ENCODE results near the gene IRF9.

Gene IRF9

DNA sequence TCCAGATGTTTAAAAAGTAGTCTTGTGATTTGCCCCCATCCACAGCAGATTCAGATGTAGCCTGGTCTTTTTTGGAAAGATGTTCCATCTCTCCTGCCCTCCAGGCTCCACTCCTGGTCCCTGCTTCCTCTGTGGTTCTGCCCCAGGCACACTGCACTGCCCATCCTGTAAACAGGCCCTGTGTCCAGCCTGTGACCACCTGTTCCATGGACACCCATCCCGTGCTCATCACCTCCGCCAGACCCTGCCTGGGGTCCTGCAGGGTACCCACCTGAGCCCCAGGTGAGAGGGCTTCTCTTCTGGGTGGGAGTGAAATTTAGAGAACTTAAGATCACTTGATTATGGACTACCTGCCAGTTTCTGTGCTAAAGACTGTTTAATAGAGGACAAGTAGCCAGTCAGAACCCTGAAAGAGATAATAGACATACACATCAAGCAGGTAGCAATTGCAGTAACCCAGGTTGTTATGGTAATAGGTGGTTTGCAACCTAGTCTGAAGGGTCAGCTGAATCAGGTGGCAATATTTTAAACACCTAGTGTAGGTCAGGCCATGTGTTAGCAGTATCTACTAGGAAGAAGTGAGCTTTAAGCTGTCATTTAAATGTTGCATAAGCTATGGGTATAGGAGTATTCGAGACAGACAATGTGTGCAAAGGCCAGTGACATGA, 11.6 kb upstream of the IRF9 start:
- no peak for DNase-seq

DNA sequence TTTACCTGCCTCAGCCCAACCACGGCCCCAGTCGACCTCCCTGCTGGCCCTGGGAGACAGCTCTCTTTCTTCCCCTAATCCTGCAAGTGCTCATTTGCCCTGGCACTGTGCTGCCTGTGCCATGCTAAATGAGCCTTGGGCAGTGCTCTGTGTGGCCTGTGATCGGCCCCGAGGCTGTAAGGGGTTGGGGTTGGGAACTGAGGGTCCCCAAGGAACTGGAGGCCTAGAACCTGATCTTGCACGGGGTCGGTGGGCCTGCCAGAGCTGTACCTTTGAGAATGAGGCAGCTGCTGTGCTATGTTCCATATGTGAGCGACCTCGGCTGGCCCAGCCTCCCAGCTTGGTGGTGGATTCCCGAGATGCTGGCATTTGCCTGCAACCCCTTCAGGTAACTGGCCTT, 11.0 kb upstream of the IRF9 start:
- DNase-seq = no peak

DNA sequence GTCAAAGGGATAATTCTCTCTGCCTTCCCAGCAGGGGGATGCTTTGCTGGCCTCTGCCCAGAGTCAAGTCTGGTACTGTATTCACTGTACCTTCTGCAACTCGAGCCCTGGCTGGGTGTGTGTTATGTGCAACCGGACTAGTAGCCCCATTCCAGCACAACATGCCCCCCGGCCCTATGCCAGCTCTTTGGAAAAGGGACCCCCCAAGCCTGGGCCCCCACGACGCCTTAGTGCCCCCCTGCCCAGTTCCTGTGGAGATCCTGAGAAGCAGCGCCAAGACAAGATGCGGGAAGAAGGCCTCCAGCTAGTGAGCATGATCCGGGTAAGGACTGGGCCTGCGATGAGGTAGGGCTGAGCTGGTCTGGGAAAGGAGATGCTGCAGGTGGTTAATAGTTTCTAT, 10.5 kb upstream of the IRF9 start:
- DNase-seq = no peak

DNA sequence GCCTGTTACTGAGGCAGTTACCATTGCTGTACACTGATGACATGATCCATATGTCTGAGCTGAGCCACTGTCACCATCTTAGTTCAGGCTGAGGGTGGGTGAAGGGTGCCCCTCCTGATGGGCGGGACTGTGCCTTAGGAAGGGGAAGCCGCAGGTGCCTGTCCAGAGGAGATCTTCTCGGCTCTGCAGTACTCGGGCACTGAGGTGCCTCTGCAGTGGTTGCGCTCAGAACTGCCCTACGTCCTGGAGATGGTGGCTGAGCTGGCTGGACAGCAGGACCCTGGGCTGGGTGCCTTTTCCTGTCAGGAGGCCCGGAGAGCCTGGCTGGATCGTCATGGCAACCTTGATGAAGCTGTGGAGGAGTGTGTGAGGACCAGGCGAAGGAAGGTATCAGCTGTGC, 10.1 kb upstream of the IRF9 start:
- DNase-seq = no peak

DNA sequence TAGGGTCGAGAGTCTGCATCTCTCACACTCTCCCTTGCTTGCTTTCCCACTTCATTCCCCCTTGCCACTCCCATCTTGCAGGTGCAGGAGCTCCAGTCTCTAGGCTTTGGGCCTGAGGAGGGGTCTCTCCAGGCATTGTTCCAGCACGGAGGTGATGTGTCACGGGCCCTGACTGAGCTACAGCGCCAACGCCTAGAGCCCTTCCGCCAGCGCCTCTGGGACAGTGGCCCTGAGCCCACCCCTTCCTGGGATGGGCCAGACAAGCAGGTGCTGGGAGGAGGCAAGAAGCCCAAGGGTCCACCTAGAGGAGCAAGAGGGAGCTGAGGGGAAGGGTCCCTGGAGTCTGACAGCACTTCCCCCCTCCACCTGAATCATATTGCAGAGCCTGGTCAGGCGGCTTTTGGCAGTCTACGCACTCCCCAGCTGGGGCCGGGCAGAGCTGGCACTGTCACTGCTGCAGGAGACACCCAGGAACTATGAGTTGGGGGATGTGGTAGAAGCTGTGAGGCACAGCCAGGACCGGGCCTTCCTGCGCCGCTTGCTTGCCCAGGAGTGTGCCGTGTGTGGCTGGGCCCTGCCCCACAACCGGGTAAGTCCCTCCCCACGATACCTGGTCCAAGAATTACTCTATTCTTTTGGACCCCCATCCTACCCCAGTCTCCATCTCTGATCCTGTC, 9.5 kb upstream of the IRF9 start:
- no peak for DNase-seq

DNA sequence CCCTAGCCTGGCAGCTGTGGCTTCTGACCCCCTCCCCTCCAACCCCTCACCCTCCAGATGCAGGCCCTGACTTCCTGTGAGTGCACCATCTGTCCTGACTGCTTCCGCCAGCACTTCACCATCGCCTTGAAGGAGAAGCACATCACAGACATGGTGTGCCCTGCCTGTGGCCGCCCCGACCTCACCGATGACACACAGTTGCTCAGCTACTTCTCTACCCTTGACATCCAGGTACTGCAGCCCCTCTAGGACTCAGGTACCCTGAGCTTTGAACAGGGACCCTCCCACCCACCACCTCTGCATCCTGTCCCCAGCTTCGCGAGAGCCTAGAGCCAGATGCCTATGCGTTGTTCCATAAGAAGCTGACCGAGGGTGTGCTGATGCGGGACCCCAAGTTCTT, 6.0 kb upstream of the IRF9 start:
- no peak for DNase-seq

DNA sequence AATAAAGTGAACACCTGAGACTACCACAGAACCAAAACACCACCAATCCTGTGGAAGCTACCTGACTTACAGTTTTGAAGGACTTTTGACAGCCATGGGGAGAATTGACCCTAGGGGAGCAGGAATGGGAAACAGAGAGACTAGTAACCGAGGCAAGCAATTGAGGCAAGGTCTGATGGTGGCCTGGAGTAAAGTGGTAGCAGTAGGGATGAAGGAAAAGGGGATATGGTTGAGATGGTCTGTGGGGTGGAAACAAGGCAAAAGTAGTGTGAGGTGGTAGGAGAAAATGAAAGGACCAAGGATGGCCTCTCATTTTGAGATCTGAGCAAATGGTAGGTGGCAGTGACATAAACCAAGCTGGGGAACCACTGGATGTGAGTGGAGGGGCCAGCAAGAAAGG, 4.2 kb upstream of the IRF9 start:
- no peak for DNase-seq

DNA sequence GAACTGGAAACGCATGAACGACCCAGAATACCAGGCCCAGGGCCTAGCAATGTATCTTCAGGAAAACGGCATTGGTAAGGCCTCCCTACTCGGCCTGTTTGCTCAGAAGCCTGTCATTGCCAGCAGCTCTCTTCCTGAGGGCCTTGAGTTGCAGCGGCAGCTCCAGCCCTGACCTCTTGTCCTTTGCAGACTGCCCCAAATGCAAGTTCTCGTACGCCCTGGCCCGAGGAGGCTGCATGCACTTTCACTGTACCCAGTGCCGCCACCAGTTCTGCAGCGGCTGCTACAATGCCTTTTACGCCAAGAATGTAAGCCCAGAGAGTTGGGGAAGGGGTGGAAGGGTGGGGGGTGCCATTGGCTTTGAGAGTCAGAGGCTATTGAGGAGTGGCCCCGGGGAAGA, 3.7 kb upstream of the IRF9 start:
- no peak for DNase-seq

DNA sequence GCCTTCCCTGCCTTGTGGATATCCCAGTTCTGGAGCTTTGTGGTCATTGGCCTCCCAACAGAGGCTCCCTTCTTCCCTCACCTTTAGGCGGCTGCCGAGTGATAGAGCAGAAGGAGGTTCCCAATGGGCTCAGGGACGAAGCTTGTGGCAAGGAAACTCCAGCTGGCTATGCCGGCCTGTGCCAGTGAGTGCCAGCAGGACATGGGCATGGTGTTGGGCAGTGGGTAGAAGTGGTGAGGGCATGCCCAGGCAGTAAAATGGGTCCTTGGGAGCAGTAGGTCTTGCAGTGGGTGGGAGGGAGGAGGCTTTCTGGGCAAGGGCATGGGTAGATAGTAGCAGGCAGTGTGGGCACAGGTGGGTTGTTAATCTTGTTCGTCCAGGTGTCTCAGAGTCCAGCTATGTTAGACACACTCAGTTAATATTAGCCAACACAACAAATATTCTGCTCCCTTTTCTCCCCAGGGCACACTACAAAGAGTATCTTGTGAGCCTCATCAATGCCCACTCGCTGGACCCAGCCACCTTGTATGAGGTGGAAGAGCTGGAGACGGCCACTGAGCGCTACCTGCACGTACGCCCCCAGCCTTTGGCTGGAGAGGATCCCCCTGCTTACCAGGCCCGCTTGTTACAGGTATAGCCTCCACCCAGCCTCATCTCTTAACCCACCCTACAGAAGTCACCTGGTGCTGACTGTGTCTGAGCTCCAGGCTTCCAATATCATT, 1.1 kb upstream of the IRF9 start:
- no peak for DNase-seq

DNA sequence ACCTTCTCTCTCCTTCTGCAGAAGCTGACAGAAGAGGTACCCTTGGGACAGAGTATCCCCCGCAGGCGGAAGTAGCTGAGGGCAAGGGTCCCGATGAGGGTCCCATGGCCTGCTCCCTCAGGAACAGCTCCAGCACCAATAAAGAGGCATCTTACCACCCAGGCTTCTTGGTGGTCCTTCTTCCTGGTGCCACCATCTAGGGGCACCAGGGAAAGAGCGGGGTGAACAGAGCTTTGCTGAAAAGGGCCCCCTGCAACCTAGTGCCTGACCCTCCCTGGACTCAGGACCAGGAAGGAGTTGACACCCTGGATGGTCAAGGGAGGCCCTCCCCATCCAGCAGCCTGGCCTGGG, 591 bp upstream of the IRF9 start:
- no peak for DNase-seq

DNA sequence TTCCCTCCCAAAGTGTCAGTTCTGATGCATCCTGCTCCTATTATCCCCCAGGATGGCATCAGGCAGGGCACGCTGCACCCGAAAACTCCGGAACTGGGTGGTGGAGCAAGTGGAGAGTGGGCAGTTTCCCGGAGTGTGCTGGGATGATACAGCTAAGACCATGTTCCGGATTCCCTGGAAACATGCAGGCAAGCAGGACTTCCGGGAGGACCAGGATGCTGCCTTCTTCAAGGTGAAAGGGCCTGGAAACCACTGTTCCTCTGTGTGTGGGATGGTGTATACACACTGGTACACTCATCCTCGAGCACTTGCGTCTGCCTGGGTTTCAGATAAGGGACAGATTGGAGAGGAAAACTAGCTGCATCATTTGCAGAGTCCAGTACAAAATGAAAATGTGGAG, 1.0 kb downstream of the IRF9 start:
- no peak for DNase-seq

DNA sequence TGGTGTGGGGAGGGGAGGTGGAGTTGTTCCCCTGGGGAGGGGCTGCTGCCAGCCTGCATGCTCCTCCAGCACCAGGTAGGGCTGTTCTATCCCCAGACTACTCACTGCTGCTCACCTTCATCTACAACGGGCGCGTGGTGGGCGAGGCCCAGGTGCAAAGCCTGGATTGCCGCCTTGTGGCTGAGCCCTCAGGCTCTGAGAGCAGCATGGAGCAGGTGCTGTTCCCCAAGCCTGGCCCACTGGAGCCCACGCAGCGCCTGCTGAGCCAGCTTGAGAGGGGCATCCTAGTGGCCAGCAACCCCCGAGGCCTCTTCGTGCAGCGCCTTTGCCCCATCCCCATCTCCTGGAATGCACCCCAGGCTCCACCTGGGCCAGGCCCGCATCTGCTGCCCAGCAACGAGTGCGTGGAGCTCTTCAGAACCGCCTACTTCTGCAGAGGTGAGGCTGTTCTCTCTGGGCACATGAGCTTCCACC, 3.5 kb downstream of the IRF9 start:
- DNase-seq = no peak

DNA sequence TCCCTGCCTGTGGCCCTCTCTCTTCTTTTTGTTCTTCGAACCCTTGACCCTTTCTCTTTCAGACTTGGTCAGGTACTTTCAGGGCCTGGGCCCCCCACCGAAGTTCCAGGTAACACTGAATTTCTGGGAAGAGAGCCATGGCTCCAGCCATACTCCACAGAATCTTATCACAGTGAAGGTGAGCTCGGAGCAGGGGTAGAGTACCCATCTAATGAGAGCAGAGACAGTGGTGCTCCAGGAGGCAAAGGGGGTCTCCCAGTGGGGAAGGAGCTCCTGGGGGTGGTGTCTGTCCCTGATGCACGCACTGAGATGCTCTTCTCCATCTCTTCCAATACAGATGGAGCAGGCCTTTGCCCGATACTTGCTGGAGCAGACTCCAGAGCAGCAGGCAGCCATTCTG, 4.7 kb downstream of the IRF9 start:
- DNase-seq = no peak

DNA sequence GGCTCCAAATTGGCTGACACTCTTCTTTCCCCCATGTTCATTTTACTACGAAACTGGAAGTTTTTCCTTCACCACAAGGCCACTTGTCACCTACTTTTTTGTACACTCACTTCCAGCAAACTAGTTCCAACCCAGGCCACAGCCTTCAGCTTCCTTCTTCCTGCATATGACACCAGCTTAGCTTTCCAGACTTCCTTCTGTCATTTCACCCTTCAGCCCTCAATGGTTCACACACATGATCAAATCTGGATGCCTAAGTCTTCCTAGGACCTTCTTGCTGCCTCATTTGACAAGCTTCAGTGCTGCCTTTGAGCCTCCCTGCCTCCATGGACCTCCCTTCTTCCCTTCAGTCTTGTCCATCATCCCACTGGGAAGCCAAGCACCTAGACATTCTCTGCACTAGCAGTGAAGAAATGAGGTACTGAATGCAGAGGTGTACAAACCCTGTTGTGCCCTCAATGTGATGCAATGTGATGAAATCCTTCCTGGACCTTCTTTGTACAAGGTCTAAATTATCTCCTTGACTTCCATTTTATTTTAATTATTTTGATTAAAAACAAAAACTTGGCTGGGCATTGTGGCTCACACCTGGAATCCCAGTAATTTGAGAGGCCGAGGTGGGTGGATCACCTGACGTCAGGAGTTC, 6.5 kb downstream of the IRF9 start:
- no peak for DNase-seq

DNA sequence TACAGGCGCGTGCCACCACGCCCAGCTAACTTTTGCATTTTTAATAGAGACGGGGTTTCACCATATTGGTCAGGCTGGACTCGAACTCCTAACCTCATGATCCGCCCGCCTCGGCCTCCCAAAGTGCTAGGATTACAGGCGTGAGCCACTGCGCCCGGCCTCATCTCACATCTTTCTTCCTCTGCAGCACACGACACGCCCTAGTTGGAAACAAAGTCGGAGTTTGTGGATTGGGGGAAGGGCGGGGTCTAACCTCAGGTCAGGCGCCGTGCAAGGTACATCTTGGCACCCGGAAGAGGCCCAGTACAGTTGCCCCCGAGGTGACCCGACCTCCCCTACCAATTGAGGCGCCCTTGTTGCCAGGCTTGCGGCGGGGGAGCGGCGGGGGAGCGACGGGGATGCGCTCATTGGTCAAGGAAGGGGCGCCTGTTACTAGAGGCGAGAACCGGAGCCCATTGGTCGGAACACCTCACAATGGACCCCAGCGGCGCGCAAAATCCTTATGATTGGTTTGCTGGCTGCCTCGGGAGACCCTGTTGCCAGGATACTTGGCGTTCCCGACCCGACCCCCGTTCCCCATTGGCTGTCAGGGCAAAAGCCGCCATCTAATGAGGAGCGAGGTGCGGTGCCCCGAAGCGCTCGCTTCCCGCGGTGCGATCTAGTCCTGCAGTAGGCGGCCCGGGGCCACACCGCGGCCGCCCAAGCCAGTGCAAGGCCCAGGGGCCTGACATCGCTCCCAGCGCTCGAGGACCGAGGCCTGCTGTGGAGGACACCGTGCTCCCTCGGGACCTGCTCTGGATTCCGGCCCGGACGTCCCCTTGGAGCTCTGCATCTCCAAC, 10.6 kb downstream of the IRF9 start, which contains the start of gene REC8:
Gene REC8 (plus strand): TSS at position 659 of the 839 bp plus-strand sequence. CDS start 473 bp downstream, outside the sequence.
- peak; percentile 100 for DNase-seq

DNA sequence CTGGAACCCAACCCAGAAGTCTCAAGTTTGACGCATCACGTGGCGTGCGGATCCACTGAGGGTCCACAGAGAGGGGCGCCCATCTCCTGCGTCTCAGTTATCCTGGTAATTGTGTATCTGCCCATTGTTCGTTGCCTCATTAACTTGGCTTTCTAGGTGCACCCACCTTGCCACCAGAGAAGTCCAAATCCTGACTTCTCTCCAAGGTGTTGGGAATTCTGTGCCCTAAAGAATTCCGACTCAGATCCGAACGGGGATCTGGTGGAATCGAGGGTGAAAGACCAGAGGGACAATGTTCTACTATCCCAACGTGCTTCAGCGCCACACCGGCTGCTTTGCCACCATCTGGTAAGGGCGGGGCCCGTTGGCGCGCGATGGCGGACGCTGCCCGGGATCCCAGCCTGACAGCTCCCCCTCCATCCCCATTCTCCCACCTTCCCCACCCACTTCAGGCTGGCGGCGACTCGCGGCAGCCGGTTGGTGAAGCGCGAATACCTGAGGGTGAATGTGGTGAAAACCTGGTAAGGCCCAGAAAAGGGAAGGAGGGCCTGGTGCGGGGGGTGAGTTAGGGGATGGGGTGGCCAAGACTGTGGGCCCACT, 11.3 kb downstream of the IRF9 start:
- DNase-seq = peak; percentile 76

DNA sequence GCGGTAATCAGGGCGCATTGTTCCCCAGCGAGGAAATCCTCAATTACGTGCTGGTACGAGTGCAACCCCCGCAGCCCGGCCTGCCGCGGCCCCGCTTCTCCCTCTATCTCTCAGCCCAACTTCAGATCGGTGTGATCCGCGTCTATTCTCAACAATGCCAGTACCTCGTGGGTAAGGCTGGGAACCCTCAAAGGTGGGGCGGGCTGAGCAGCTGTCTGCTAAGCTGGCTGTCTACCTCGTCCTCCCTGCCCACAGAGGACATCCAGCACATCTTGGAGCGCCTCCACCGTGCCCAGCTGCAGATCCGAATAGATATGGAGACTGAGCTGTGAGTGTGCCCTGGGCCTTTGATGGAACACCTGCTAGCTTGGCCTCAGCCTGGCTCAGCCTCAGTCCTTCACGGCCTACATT, 11.8 kb downstream of the IRF9 start:
- peak; percentile 60 for DNase-seq

DNA sequence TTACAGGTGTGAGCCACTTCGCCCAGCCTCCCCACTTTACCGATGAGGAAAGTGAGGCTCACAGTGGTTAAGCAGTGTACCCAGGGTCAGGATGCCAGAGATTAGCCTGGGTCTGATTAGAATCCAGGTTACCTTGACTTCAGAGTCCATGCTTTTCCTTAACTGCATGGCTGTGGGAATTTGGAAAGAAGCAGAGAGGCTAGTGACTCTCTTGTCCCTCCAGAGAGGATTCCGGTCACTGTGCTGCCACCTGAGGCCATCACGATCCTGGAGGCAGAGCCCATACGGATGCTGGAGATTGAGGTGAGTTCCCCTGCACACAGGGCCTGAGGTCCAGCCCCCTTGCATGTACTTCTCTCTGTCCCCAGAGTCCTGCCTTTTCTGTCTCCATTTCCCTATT, 15.5 kb downstream of the IRF9 start:
- no peak for DNase-seq

DNA sequence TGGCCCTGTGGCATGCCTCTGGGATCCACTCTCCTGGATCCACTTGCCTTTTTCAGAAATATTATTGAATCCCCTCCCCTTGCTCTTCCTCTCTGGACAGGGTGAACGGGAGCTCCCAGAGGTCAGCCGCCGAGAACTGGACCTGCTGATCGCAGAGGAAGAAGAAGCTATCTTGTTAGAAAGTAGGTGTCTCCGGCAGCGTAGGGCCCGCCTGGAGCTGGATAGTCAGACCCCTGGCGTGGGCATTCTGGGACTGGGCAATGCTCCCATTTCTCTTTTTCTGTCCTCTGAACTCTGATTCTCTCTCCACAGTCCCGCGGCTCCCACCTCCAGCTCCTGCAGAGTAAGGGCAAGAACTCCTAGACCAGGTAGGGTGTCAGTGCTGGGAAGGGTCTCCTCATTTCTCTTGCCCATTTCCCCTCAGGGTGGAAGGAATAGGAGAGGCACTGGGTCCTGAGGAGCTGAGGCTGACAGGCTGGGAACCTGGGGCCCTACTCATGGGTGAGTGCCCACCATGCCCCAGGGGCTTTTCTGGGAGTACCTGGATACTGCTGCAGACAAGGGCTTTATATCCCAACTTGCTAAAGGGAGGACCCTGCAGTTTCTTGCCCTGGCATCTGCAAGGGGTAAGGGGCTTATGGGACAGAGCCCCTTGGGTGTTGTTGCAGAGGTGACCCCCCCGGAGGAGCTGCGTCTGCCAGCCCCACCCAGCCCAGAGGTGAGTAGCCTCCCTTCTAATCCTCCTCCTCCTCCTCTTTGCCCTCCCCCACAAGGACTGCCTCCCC, 16.2 kb downstream of the IRF9 start:
- DNase-seq = no peak

DNA sequence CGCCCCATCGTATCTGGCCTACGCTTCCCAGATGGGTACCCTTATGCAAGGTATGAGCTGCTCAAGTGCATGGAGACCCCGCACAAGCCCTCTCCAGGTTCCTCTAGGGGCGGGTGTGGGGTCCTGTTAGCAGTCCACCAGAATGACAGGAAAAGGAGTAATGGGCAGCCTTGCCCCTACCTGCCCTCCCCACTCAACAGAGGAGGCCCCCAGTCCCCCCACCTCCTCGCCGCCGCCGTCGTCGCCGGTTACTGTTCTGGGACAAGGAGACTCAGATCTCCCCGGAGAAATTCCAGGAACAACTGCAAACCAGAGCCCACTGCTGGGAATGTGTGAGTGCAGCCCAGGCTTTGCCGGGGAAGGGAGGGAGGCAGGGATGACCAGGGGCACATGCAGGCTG, 16.8 kb downstream of the IRF9 start:
- no peak for DNase-seq

DNA sequence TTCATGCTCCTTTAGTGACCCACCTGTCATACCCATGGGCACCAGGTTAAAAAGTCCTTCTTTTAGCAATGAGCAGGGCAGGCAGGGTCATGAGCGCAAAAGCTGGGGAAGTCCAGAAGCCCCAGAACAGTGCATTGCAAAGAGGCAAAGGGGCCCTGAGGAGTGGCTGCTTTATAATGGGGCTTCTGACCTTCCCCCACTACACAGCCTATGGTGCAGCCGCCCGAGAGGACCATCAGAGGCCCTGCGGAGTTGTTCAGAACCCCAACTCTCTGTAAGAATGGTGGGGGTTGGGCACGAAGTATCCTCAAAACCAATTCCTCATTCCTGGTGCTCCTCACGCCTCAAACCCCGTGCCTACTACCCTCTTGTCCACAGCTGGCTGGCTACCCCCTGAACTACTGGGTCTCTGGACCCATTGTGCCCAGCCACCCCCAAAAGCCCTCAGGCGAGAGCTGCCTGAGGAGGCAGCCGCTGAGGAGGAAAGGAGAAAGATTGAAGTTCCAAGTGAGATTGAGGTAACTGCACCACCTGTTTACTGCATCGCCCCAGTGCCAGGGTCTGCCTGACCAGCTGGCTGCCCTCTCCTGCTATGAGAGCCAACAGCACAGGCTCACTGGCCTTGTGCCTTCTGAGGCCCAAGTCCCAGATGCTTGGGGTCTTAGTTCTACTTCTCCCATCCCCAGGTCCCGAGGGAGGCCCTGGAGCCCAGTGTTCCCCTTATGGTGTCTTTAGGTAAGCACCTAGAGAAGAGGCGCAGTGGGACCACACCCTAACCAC, 17.5 kb downstream of the IRF9 start:
- no peak for DNase-seq

Data from NCI-H69 (cell line).